HCT116 (cell line): Measurements from ENCODE around the gene AATF. TPM values are rescaled to one million over a fixed set of nuclear protein-coding genes. Genes with fewer than 3 reads are reported as not detected.

Experiments used
- ATAC-seq: fragments of 200-7000 bp; cut with Tn5 transposase; 2 replicates; pipeline ENCODE4 v1.9.1; 2020; ENCODE audit warnings: mild to moderate bottlenecking, moderate library complexity
- BruUV-seq: library from RNA; stranded (reverse); fragments of 400-500 nt; replicated peaks from 2 replicates; lab custom pipeline; 2021; lab: Mats Ljungman, UMichigan
- CTCF ChIA-PET: fragments of 300-600 bp; sonication (Branson Sonifier 250); formaldehyde crosslinking; loops from one replicate; lab custom pipeline; 2021; ENCODE audit warnings: antibody characterized with exemption; lab: Charles Lee
- POLR2A ChIA-PET: fragments of 300-600, 350-600 bp; sonication (Branson Sonifier 250); formaldehyde crosslinking; loops from one replicate; lab custom pipeline; 2021; ENCODE audit warnings: antibody characterized with exemption; lab: Charles Lee
- RAD21 ChIA-PET, 2 experiments: fragments of 300-600 bp; sonication (Branson Sonifier 250); formaldehyde crosslinking; loops; one replicate each; lab custom pipeline; 2023; ENCODE audit warnings: low total read pairs in 2 of 2; ENCODE audit not compliant: uncharacterized antibody in 2 of 2, unreplicated experiment in 2 of 2, low non-redundant PET in 1 of 2; lab: Charles Lee
- DNase-seq: peaks from one replicate; pipeline ENCODE4 v3.0.0-alpha.2; 2010; ENCODE audit warnings: low read depth, low spot score
- H2AFZ ChIP-seq: fragments of 200-600 bp; shearing (Covaris generic), sonication (generic); 2 replicates; pipeline ENCODE4 v1.6.1; 2017; ENCODE audit warnings: low read depth, mixed run types, mixed read lengths, antibody characterized with exemption, low read length; ENCODE audit not compliant: poor library complexity, severe bottlenecking
- H3K27ac ChIP-seq: 2 replicates; pipeline ENCODE4 v1.5.1; 2012; ENCODE audit warnings: low read depth, low read length
- H3K27me3 ChIP-seq: fragments of 200-600 bp; sonication (generic); 2 replicates; pipeline ENCODE4 v1.6.1; 2016; ENCODE audit warnings: mixed run types, low read length, mixed read lengths; ENCODE audit not compliant: insufficient read depth
- H3K36me3 ChIP-seq, 2 experiments: fragments of 200-500 bp in 1 of 2; fragments of 200-600 bp in 1 of 2; sonication (Bioruptor generic) in 1 of 2; sonication (generic) in 1 of 2; 2 replicates each; pipeline versions ENCODE4 v1.5.1 to v1.6.1; 2014 to 2016; ENCODE audit warnings: low read length in 2 of 2, inconsistent platforms in 1 of 2, mixed read lengths in 1 of 2, mixed run types in 1 of 2; ENCODE audit not compliant: insufficient read depth in 2 of 2, control insufficient read depth in 1 of 2
- H3K4me1 ChIP-seq, 2 experiments: fragments of 200-600 bp in 1 of 2; sonication (generic) in 1 of 2; 2 replicates each; pipeline versions ENCODE4 v1.5.1 to v1.6.1; 2012 to 2017; ENCODE audit warnings: low read length in 2 of 2, inconsistent platforms in 1 of 2, mild to moderate bottlenecking in 1 of 2, mixed read lengths in 1 of 2, mixed run types in 1 of 2, moderate library complexity in 1 of 2; ENCODE audit not compliant: insufficient read depth in 2 of 2, control insufficient read depth in 1 of 2
- H3K4me2 ChIP-seq: fragments of 200-600 bp; sonication (generic); 2 replicates; pipeline ENCODE4 v1.6.1; 2017; ENCODE audit warnings: mixed run types, low read length, mixed read lengths
- H3K4me3 ChIP-seq, 2 experiments: fragments of 200-600 bp in 1 of 2; sonication (generic) in 1 of 2; replicated peaks in 1 of 2; 2 replicates each; pipeline ENCODE4 v1.5.1; 2011 to 2016; ENCODE audit warnings: low read length in 2 of 2, control low read depth in 1 of 2, low read depth in 1 of 2, mild to moderate bottlenecking in 1 of 2, mixed read lengths in 1 of 2, mixed run types in 1 of 2
- H3K79me2 ChIP-seq: fragments of 200-600 bp; sonication (generic); 2 replicates; pipeline ENCODE4 v1.6.1; 2017; ENCODE audit warnings: mild to moderate bottlenecking, mixed run types, low read length, moderate library complexity, mixed read lengths; ENCODE audit not compliant: insufficient read depth
- H3K9ac ChIP-seq: fragments of 200-600 bp; sonication (generic); 2 replicates; pipeline ENCODE4 v1.6.1; 2016; ENCODE audit warnings: low read length, mixed read lengths
- H3K9me2 ChIP-seq: fragments of 200-600 bp; sonication (generic), shearing (Covaris generic); 2 replicates; pipeline ENCODE4 v1.6.1; 2017; ENCODE audit warnings: mixed run types, mild to moderate bottlenecking, moderate library complexity; ENCODE audit not compliant: insufficient read depth
- H3K9me3 ChIP-seq, 2 experiments: fragments of 200-500 bp in 1 of 2; fragments of 200-600 bp in 1 of 2; sonication (Bioruptor generic) in 1 of 2; sonication (generic) in 1 of 2; 2 replicates each; pipeline ENCODE4 v1.6.1; 2014 to 2017; ENCODE audit warnings: low read length in 2 of 2, mixed read lengths in 2 of 2, inconsistent platforms in 1 of 2, low read depth in 1 of 2, mild to moderate bottlenecking in 1 of 2, mixed run types in 1 of 2, moderate library complexity in 1 of 2; ENCODE audit not compliant: control insufficient read depth in 1 of 2, insufficient read depth in 1 of 2
- H4K20me1 ChIP-seq: fragments of 200-600 bp; sonication (generic), shearing (Covaris generic); 2 replicates; pipeline ENCODE4 v1.6.1; 2017; ENCODE audit warnings: mixed run types, mild to moderate bottlenecking, moderate library complexity; ENCODE audit not compliant: insufficient read depth
- CEBPB ChIP-seq: IDR thresholded peaks from 2 replicates; pipeline ENCODE4 v1.6.1; 2012; ENCODE audit warnings: low read depth
- EGR1 ChIP-seq: IDR thresholded peaks from 2 replicates; pipeline ENCODE4 v1.6.1; 2012; ENCODE audit warnings: low read depth
- ELF1 ChIP-seq: IDR thresholded peaks from 2 replicates; pipeline ENCODE4 v1.6.1; 2012; ENCODE audit warnings: low read depth, borderline replicate concordance
- EZH2phosphoT487 ChIP-seq: fragments of 200-600 bp; IDR thresholded peaks from 2 replicates; pipeline ENCODE4 v1.6.1; 2018; ENCODE audit warnings: antibody characterized with exemption, borderline replicate concordance
- JUND ChIP-seq: IDR thresholded peaks from 2 replicates; pipeline ENCODE4 v1.6.1; 2012
- POLR2AphosphoS5 ChIP-seq: IDR thresholded peaks from 2 replicates; pipeline ENCODE4 v1.6.1; 2011; ENCODE audit warnings: mild to moderate bottlenecking, low read depth, low read length, moderate library complexity
- RAD21 ChIP-seq: IDR thresholded peaks from 2 replicates; pipeline ENCODE4 v1.6.1; 2012; ENCODE audit warnings: low read depth, mild to moderate bottlenecking
- SIN3A ChIP-seq: IDR thresholded peaks from 2 replicates; pipeline ENCODE4 v1.6.1; 2012; ENCODE audit warnings: low read depth
- SP1 ChIP-seq: IDR thresholded peaks from 2 replicates; pipeline ENCODE4 v1.6.1; 2012; ENCODE audit warnings: low read depth
- TCF7L2 ChIP-seq: IDR thresholded peaks from 2 replicates; pipeline ENCODE4 v1.7.0; 2011; ENCODE audit warnings: borderline replicate concordance, inconsistent platforms; ENCODE audit not compliant: insufficient read depth, insufficient read length; ENCODE audit errors: extremely low read depth
- YY1 ChIP-seq: IDR thresholded peaks from 2 replicates; pipeline ENCODE4 v1.6.1; 2011; ENCODE audit warnings: low read length, low read depth, moderate library complexity, mild to moderate bottlenecking; ENCODE audit not compliant: insufficient replicate concordance; ENCODE audit errors: extremely low read depth
- ZBTB33 ChIP-seq: IDR thresholded peaks from 2 replicates; pipeline ENCODE4 v1.6.1; 2011; ENCODE audit warnings: mild to moderate bottlenecking, low read length, moderate library complexity; ENCODE audit not compliant: insufficient replicate concordance; ENCODE audit errors: extremely low read depth
- ZFX ChIP-seq: fragments of 450-650 bp; IDR thresholded peaks from 2 replicates; pipeline ENCODE4 v1.6.1; 2017
- intact Hi-C: fragments of 100-400 bp; cut with micrococcal nuclease; formaldehyde crosslinking; loops from 2 replicates; pipeline ENCODE4 v1.10.0; 2022
- total RNA-seq: library from RNA; stranded (reverse); gene quantifications from one replicate; pipeline ENCODE4 v1.2.1, GENCODE V29; 2021; ENCODE audit not compliant: unreplicated experiment

Gene AATF
- total RNA-seq, 1 experiment from 2014 or later: 105 TPM

- Histone ChIP-seq H3K4me3 (no peak overlapping the region), H3K27ac (no peak overlapping the region), H3K4me2 (no peak overlapping the region), H3K79me2 (no peaks in the 10 kb centered on the region), H3K36me3 (peaks cover 17 to 21% of the 10 kb centered on the region in 2 experiments; a peak in 3 of 4 replicates), H3K9me2 (no peaks in the 10 kb centered on the region), H3K4me1 (no peaks in the 10 kb centered on the region), H4K20me1 (no peaks in the 10 kb centered on the region), H3K27me3 (no peaks in the 10 kb centered on the region), H3K9ac (no peak overlapping the region), H3K9me3 (no peaks in the 10 kb centered on the region)
- ATAC-seq (no peak), DNase-seq (no peak)
- CTCF ChIA-PET: no interaction called here
- intact Hi-C loops: no loop called here
- TF ChIP-seq YY1 (no peak), EZH2phosphoT487 (no peak), RAD21 (no peak), CEBPB (no peak), ELF1 (no peak), ZBTB33 (no peak), ZFX (no peak), JUND (no peak)
- TF ChIP-seq, all 23 proteins: peak for 0
- RAD21 ChIA-PET: no interaction called here
- POLR2A ChIA-PET: no interaction called here
- H2AFZ ChIP-seq: no peak overlapping the region
- BruUV-seq: no TSS peak
Measured at GRCh38 chr17:37084372-37084771, 135.6 kb downstream of the AATF start.

- POLR2A ChIA-PET: no interaction called here
- Histone ChIP-seq H3K9me3 (no peaks in the 10 kb centered on the region), H3K27me3 (no peaks in the 10 kb centered on the region), H3K4me1 (no peaks in the 10 kb centered on the region), H3K9me2 (no peaks in the 10 kb centered on the region), H2AFZ (no peak overlapping the region), H3K79me2 (no peaks in the 10 kb centered on the region), H3K4me2 (no peak overlapping the region), H3K27ac (no peak overlapping the region), H3K36me3 (peaks cover 21 to 28% of the 10 kb centered on the region in 2 experiments; a peak in 3 of 4 replicates), H3K4me3 (no peak overlapping the region), H4K20me1 (no peaks in the 10 kb centered on the region), H3K9ac (no peak overlapping the region)
- BruUV-seq: no TSS peak
- RAD21 ChIA-PET: no interaction called here
- DNase-seq (no peak), ATAC-seq (no peak)
- intact Hi-C loops: no loop called here
- TF ChIP-seq SIN3A (no peak), POLR2AphosphoS5 (no peak), SP1 (no peak), EGR1 (no peak), TCF7L2 (no peak)
- CTCF ChIA-PET: no interaction called here
Measured at GRCh38 chr17:37086334-37086733, 137.6 kb downstream of the AATF start.
